K562 (cell line): ENCODE data around the gene DAPK3. TPM values are rescaled to one million over a fixed set of nuclear protein-coding genes. Genes with fewer than 3 reads are reported as not detected.

Source experiments
- ARHGAP35 ChIP-seq: fragments of 450-650 bp; IDR thresholded peaks from 2 replicates; pipeline ENCODE4 v1.6.1; 2018; ENCODE audit not compliant: partially characterized antibody
- ARID1B ChIP-seq: fragments of 450-650 bp; IDR thresholded peaks from 2 replicates; pipeline ENCODE4 v1.6.1; 2016; ENCODE audit warnings: antibody characterized with exemption, mild to moderate bottlenecking, inconsistent platforms
- CC2D1A ChIP-seq: fragments of 450-650 bp; IDR thresholded peaks from 2 replicates; pipeline ENCODE4 v1.6.1; 2017; ENCODE audit warnings: mild to moderate bottlenecking
- DPF2 ChIP-seq: fragments of 450-650 bp; IDR thresholded peaks from 2 replicates; pipeline ENCODE4 v1.6.1; 2016
- FOXK2 ChIP-seq, 2 experiments: fragments of 450-650 bp; IDR thresholded peaks in 1 of 2; conservative IDR thresholded peaks in 1 of 2; 2 replicates each; pipeline ENCODE4 v1.6.1; 2016; ENCODE audit warnings: low read depth in 2 of 2, mild to moderate bottlenecking in 1 of 2
- JUNB ChIP-seq: fragments of 450-650 bp; formaldehyde crosslinking; conservative IDR thresholded peaks from 2 replicates; pipeline ENCODE4 v1.4.0; 2020; ENCODE audit warnings: mild to moderate bottlenecking
- KAT8 ChIP-seq: fragments of 450-650 bp; IDR thresholded peaks from 2 replicates; pipeline ENCODE4 v1.6.1; 2016; ENCODE audit warnings: low read depth, mild to moderate bottlenecking
- KDM1A ChIP-seq, 2 experiments: fragments of 450-650 bp; IDR thresholded peaks; 2 replicates each; pipeline ENCODE4 v1.6.1; 2016; ENCODE audit warnings: mild to moderate bottlenecking in 2 of 2
- NFIC ChIP-seq: fragments of 450-650 bp; IDR thresholded peaks from 2 replicates; pipeline ENCODE4 v1.6.1; 2017; ENCODE audit warnings: mild to moderate bottlenecking, inconsistent platforms
- POLR2B ChIP-seq: fragments of 450-650 bp; IDR thresholded peaks from 2 replicates; pipeline ENCODE4 v1.6.1; 2018; ENCODE audit warnings: low read depth; ENCODE audit not compliant: partially characterized antibody
- PURB ChIP-seq: sonication (generic); formaldehyde crosslinking; IDR thresholded peaks from 2 replicates; pipeline ENCODE4 v1.9.0; 2021; ENCODE audit warnings: low read depth, mild to moderate bottlenecking, missing genetic modification reagents
- SUPT5H ChIP-seq: fragments of 450-650 bp; IDR thresholded peaks from 2 replicates; pipeline ENCODE4 v1.6.1; 2016
- TRIM24 ChIP-seq, 2 experiments: fragments of 450-650 bp; IDR thresholded peaks; 2 replicates each; pipeline ENCODE4 v1.6.1; 2016
- YBX1 ChIP-seq: fragments of 450-650 bp; IDR thresholded peaks from 2 replicates; pipeline ENCODE4 v1.7.1; 2016; ENCODE audit warnings: mild to moderate bottlenecking
- ZBTB5 ChIP-seq: fragments of 450-650 bp; IDR thresholded peaks from 2 replicates; pipeline ENCODE4 v1.6.1; 2017; ENCODE audit warnings: antibody characterized with exemption
- ZNF280A ChIP-seq: fragments of 450-650 bp; IDR thresholded peaks from 2 replicates; pipeline ENCODE4 v1.6.1; 2018; ENCODE audit warnings: mild to moderate bottlenecking, low read depth; ENCODE audit not compliant: partially characterized antibody
- ZNF407 ChIP-seq: fragments of 450-650 bp; IDR thresholded peaks from 2 replicates; pipeline ENCODE4 v1.6.1; 2016; ENCODE audit warnings: low read depth
- ZNF512 ChIP-seq: IDR thresholded peaks from 2 replicates; pipeline ENCODE4 v1.6.1; 2016; ENCODE audit warnings: missing genetic modification characterization, missing compliant biosample characterization
- polyA plus RNA-seq, 8 experiments: library from polyadenylated mRNA; depleted of rRNA in 4 of 8; stranded (reverse) in 5 of 8; unstranded in 3 of 8; fragments of >200 nt; fragmentation: Nextera tagmentation in 2 of 8; fragmentation: Illumina TruSeq in 1 of 8; extraction: Ambion mirVana in 2 of 8; extraction: Trizol in 1 of 8; gene quantifications; 2 replicates each; pipeline versions ENCODE4 v1.2.1 to v1.2.3, GENCODE V29; 2011 to 2014; ENCODE audit warnings: inconsistent platforms in 1 of 8, missing spikeins in 1 of 8
- total RNA-seq, 7 experiments: library from RNA; depleted of rRNA in 6 of 7; stranded (reverse); fragments of >200 nt in 6 of 7; fragmentation: Illumina TruSeq in 2 of 7; extraction: Trizol in 2 of 7; gene quantifications; 2 replicates each; pipeline versions ENCODE4 v1.2.1 to v1.2.3, GENCODE V29; 2011 to 2021; ENCODE audit warnings: low replicate concordance in 1 of 7

DAPK3 gene
- total and polyA plus RNA-seq, 9 of the 15 experiments (the other 6 are each of a cell fraction or from before 2014, with no cell fraction given) = 0.14 to 63.4 (median 25.0) TPM

DNA sequence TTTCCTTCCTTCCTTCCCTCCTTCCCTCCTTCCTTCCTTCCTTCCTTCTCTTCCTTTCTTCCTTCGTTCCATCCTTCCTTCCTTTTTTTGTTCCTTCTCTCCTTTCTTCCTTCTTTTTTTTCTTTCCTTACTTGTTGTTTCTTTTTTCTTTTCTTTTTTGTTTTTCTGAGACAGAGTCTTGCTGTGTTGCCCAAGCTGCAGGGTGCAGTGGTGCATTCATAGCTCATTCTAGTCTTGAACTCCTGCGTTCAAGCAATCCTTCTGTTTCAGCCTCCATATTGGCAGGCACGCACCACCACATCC is 19.9 kb upstream of the DAPK3 start (continued):
- TF ChIP-seq CC2D1A = peak; percentile 69; the same call in 1 of the 2 replicates
- peak; percentile 58 for TF ChIP-seq ZNF280A
- TF ChIP-seq YBX1 = peak; percentile 1; the same call in 1 of the 2 replicates
- peak; percentile 9 for TF ChIP-seq ARHGAP35
- TF ChIP-seq FOXK2 (conservative IDR thresholded peaks at IDR 0.05 in 1 of 2, IDR thresholded peaks at IDR 0.05 in 1 of 2; ENCODE audit: low read depth in 2 of 2) = no peak
- TF ChIP-seq DPF2 = 0 out of 2 replicates have a peak, but pooled peaks have one; percentile 15
- TF ChIP-seq POLR2B = peak; percentile 16
- TF ChIP-seq ZNF512 (tag) = peak; percentile 99
- TF ChIP-seq ARID1B = 0 out of 2 replicates have a peak, but pooled peaks have one; percentile 51
- TF ChIP-seq KDM1A (IDR thresholded peaks at IDR 0.05) = peak in 1 of 2 experiments; percentile 32; a peak in 1 of 4 replicates
- TF ChIP-seq NFIC = peak; percentile 15; the same call in 1 of the 2 replicates
- TF ChIP-seq ZNF407 = peak; percentile 62; the same call in 1 of the 2 replicates
- TF ChIP-seq SUPT5H = peak; percentile 16; the same call in 1 of the 2 replicates
- TF ChIP-seq KAT8 = 0 out of 2 replicates have a peak, but pooled peaks have one; percentile 2
- TF ChIP-seq PURB (CRISPR knock-in tag) = no peak
- TF ChIP-seq TRIM24 (IDR thresholded peaks at IDR 0.05) = peak; percentile 28 to 58; a peak in 2 of 4 replicates
- no peak for TF ChIP-seq JUNB
- TF ChIP-seq ZBTB5 = 0 out of 2 replicates have a peak, but pooled peaks have one; percentile 42
